ENCODE results near the gene CREBBP. TPM values are rescaled to one million over a fixed set of nuclear protein-coding genes. Genes with fewer than 3 reads are reported as not detected.

The CREBBP gene
- total and polyA plus RNA-seq, 2 donors (not counting 1 experiment from before 2014, with no cell fraction given) = 6.1 to 22.6 TPM

DNA sequence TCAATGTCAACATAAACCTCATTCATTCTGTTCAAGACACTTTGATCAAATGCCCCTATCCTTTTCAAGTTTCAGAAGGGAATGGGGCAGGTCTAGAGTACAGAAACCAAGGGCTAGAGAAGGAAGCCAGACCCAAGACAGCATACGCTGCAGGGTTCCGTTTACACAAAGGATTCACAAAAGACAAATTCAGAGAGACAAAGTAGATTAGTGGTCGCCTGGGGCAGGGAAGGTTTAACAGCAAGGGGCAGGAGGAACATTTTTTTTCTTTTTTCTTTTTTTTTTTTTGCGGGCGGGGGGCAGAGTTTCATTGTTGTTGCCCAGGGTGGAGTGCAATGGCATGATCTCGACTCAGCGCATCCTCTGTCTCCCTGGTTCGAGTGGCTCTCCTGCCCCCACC lies 143.3 kb downstream of the CREBBP start:
- Histone ChIP-seq H3K4me2 (ENCODE audit: extremely low read depth, insufficient read depth, low read length) (no peak overlapping the region), H3K79me2 (ENCODE audit: control insufficient read depth, insufficient read depth, low read length) (no peaks in the 10 kb centered on the region), H3K27ac (ENCODE audit: insufficient read depth, low read length) (no peak overlapping the region), H3K4me1 (ENCODE audit: control insufficient read depth, extremely low read depth, insufficient read depth, low read length) (no peaks in the 10 kb centered on the region), H2AFZ (ENCODE audit: low read length) (no peak overlapping the region), H3K9me3 (ENCODE audit: control insufficient read depth, insufficient read depth, low read depth, low read length) (no peaks in the 10 kb centered on the region), H3K36me3 (ENCODE audit: control insufficient read depth, insufficient read depth, low read length) (peaks cover 53% of the 10 kb centered on the region), H3K27me3 (ENCODE audit: control insufficient read depth, insufficient read depth, low read length) (no peaks in the 10 kb centered on the region), H3K4me3 (replicated peaks in 1 of 4; ENCODE audit: control extremely low read depth in 1 of 4, insufficient read depth in 1 of 4, low read depth in 3 of 4, low read length in 4 of 4) (no peak overlapping the region), H3K9ac (ENCODE audit: insufficient read depth, low read length) (no peak overlapping the region), H4K20me1 (ENCODE audit: control insufficient read depth, extremely low read depth, insufficient read depth, low read length) (no peaks in the 10 kb centered on the region)
- DNase-seq (ENCODE audit: low read depth in 2 of 2) = no peak
- TF ChIP-seq EZH2 (IDR thresholded peaks at IDR 0.05; ENCODE audit: low read length, missing control alignments) = no peak
- TF ChIP-seq, protein P1, sequence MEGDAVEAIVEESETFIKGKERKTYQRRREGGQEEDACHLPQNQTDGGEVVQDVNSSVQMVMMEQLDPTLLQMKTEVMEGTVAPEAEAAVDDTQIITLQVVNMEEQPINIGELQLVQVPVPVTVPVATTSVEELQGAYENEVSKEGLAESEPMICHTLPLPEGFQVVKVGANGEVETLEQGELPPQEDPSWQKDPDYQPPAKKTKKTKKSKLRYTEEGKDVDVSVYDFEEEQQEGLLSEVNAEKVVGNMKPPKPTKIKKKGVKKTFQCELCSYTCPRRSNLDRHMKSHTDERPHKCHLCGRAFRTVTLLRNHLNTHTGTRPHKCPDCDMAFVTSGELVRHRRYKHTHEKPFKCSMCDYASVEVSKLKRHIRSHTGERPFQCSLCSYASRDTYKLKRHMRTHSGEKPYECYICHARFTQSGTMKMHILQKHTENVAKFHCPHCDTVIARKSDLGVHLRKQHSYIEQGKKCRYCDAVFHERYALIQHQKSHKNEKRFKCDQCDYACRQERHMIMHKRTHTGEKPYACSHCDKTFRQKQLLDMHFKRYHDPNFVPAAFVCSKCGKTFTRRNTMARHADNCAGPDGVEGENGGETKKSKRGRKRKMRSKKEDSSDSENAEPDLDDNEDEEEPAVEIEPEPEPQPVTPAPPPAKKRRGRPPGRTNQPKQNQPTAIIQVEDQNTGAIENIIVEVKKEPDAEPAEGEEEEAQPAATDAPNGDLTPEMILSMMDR (conservative IDR thresholded peaks at IDR 0.05 in 1 of 2, IDR thresholded peaks at IDR 0.05 in 1 of 2; ENCODE audit: low read depth in 1 of 2, low read length in 2 of 2) = no peak

DNA sequence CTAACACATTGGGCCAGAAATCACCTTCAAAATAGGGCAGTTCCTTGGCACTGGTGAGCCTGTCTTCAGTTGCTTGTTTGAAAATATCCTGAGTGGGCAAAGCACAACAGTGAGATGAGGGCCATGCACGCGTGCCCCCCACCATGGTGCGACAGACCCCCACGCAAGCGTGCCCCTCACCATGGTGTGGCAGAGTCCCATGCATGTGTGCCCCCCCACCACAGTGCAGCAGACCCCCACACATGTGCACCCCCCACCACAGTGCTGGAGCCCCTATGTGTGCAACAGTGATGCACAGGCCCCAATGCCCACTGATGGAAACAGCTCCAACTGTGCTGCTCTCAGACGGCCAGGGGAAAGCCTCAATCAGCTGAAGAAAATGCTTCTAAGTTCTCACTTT lies 144.4 kb downstream of the CREBBP start:
- Histone ChIP-seq H3K27me3 (ENCODE audit: control insufficient read depth, insufficient read depth, low read length) (no peaks in the 10 kb centered on the region), H3K27ac (ENCODE audit: insufficient read depth, low read length) (no peak overlapping the region), H2AFZ (ENCODE audit: low read length) (no peak overlapping the region), H3K4me2 (ENCODE audit: extremely low read depth, insufficient read depth, low read length) (no peak overlapping the region), H4K20me1 (ENCODE audit: control insufficient read depth, extremely low read depth, insufficient read depth, low read length) (no peaks in the 10 kb centered on the region), H3K9ac (ENCODE audit: insufficient read depth, low read length) (no peak overlapping the region), H3K9me3 (ENCODE audit: control insufficient read depth, insufficient read depth, low read depth, low read length) (no peaks in the 10 kb centered on the region), H3K4me1 (ENCODE audit: control insufficient read depth, extremely low read depth, insufficient read depth, low read length) (no peaks in the 10 kb centered on the region), H3K4me3 (replicated peaks in 1 of 4; ENCODE audit: control extremely low read depth in 1 of 4, insufficient read depth in 1 of 4, low read depth in 3 of 4, low read length in 4 of 4) (no peak overlapping the region), H3K79me2 (ENCODE audit: control insufficient read depth, insufficient read depth, low read length) (no peaks in the 10 kb centered on the region), H3K36me3 (ENCODE audit: control insufficient read depth, insufficient read depth, low read length) (peaks cover 60% of the 10 kb centered on the region)
- TF ChIP-seq, protein P1 (conservative IDR thresholded peaks at IDR 0.05 in 1 of 2, IDR thresholded peaks at IDR 0.05 in 1 of 2; ENCODE audit: low read depth in 1 of 2, low read length in 2 of 2) = no peak
- no peak for TF ChIP-seq EZH2 (IDR thresholded peaks at IDR 0.05; ENCODE audit: low read length, missing control alignments)
- DNase-seq (ENCODE audit: low read depth in 2 of 2) = no peak

DNA sequence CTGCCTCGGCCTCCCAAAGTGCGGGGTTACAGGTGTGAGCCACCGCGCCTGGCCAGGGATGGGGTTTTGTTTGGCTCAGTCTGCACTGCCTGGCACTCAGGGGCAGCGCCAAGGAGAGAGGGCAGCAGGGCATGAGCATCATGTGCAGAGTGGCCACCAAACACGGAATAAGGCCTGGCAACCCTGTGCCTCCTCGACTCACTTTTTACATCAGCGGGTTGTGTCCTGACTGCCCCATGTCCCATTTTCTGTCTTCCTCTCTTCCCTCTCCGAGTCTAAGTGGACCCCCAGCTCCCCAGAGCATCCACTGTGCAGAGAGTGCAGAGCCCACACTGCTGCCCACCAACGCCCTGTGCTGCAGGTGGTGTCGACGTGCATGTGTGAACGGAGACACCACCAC lies 145.0 kb downstream of the CREBBP start:
- TF ChIP-seq, protein P1 (conservative IDR thresholded peaks at IDR 0.05 in 1 of 2, IDR thresholded peaks at IDR 0.05 in 1 of 2; ENCODE audit: low read depth in 1 of 2, low read length in 2 of 2) = no peak
- TF ChIP-seq EZH2 (IDR thresholded peaks at IDR 0.05; ENCODE audit: low read length, missing control alignments) = no peak
- Histone ChIP-seq H3K36me3 (ENCODE audit: control insufficient read depth, insufficient read depth, low read length) (peaks cover 60% of the 10 kb centered on the region), H3K27me3 (ENCODE audit: control insufficient read depth, insufficient read depth, low read length) (no peaks in the 10 kb centered on the region), H3K9me3 (ENCODE audit: control insufficient read depth, insufficient read depth, low read depth, low read length) (no peaks in the 10 kb centered on the region), H3K79me2 (ENCODE audit: control insufficient read depth, insufficient read depth, low read length) (no peaks in the 10 kb centered on the region), H3K4me3 (replicated peaks in 1 of 4; ENCODE audit: control extremely low read depth in 1 of 4, insufficient read depth in 1 of 4, low read depth in 3 of 4, low read length in 4 of 4) (no peak overlapping the region), H3K4me2 (ENCODE audit: extremely low read depth, insufficient read depth, low read length) (no peak overlapping the region), H3K4me1 (ENCODE audit: control insufficient read depth, extremely low read depth, insufficient read depth, low read length) (no peaks in the 10 kb centered on the region), H3K27ac (ENCODE audit: insufficient read depth, low read length) (no peak overlapping the region), H4K20me1 (ENCODE audit: control insufficient read depth, extremely low read depth, insufficient read depth, low read length) (no peaks in the 10 kb centered on the region), H3K9ac (ENCODE audit: insufficient read depth, low read length) (no peak overlapping the region), H2AFZ (ENCODE audit: low read length) (no peak overlapping the region)
- DNase-seq (ENCODE audit: low read depth in 2 of 2) = no peak
